Stimulated activated memory B cell treated with anti-CD40 and anti-IgM and Interleukin-4, amounts not matched to agents 10 μg/mL and 1 μg/mL and 100 μg/mL, for 72 hours (primary cell): ENCODE results near the gene GREM1.
A peak's percentile ranks its signal among the peaks of the same experiment; 100 is the strongest.

Source experiments
- ATAC-seq: fragments of 150-1000 bp; cut with Tn5 transposase; 2 replicates; pipeline ENCODE4 v1.10.0; 2021
- H3K27ac Mint-ChIP-seq: one replicate; pipeline ENCODE4 v1.8.0; 2022; ENCODE audit warnings: mild to moderate bottlenecking, mixed read lengths
- H3K27me3 Mint-ChIP-seq: one replicate; pipeline ENCODE4 v1.8.0; 2022; ENCODE audit warnings: mixed read lengths
- H3K36me3 Mint-ChIP-seq: one replicate; pipeline ENCODE4 v1.8.0; 2022; ENCODE audit warnings: mixed read lengths
- H3K4me1 Mint-ChIP-seq: one replicate; pipeline ENCODE4 v1.8.0; 2022; ENCODE audit warnings: mixed read lengths
- H3K4me3 Mint-ChIP-seq: one replicate; pipeline ENCODE4 v1.8.0; 2022; ENCODE audit warnings: mild to moderate bottlenecking, moderate library complexity, mixed read lengths
- H3K9me3 Mint-ChIP-seq: one replicate; pipeline ENCODE4 v1.8.0; 2022; ENCODE audit warnings: mixed read lengths

GREM1 gene

DNA sequence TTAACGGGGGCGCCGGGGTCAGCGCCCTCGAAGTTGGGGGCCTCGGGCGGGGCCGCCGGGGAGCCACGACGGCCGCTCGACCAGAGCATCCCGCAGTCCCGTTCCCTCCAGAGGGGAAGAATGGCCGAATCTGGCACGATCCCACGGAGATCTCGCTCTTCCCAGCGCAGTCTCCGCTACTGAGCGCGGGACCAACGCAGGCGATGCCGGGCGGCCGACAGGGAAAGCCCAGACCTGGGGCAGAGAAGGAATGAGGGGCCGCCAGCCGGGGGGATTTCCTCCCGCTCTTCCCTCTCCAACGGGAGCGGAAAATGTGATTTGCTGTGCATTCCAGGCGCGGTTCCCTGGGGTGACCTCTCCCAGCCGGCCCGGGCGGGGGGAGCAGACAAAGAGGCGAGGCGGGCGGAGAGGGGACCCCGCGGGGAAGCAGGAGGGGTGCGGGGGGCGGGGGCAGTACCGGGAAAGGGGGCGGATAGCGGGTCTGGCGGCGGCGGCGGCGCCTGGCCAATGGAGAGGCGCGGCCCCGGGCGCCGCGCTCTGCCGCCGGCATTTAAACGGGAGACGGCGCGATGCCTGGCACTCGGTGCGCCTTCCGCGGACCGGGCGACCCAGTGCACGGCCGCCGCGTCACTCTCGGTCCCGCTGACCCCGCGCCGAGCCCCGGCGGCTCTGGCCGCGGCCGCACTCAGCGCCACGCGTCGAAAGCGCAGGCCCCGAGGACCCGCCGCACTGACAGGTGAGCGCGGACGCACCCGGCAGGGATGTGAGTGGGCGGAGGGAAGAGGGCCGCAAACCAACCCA lies at the start of gene GREM1:
TSS of gene GREM1 (plus strand) at position 579 of the 801 bp plus-strand sequence. CDS start 12,687 bp downstream, outside the sequence.
- Mint-ChIP-seq H3K4me1 (peaks cover 26% of the 10 kb centered on the region), H3K9me3 (no peaks in the 10 kb centered on the region), H3K36me3 (no peaks in the 10 kb centered on the region), H3K27me3 (peaks cover 76% of the 10 kb centered on the region), H3K4me3 (peak within 1 kb of the TSS; percentile 54), H3K27ac (no peak within 1 kb of the TSS)
- peak; percentile 22 for ATAC-seq

DNA sequence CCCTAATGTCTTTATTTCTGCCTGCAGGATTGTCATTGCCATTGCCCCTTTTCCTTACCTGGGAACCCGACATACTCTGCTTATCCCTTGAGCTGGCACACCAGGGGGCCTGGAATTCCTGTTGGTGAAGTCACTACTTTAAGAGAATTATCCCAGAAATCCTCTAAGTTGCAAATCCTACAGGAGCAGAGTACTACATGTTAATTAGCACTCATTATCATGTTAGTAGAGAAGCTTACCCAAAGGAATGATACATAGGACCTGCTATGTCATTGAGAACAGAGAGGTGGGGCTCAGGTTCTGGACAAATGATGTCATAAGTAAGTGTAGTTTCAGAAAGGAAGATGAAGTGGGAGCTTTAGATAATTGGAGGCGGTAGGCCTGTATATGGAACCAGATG lies 48.9 kb upstream of the GREM1 start:
- no peak overlapping the region for H3K27ac Mint-ChIP-seq
- no peaks in the 10 kb centered on the region for H3K4me1 Mint-ChIP-seq
- ATAC-seq: no peak
- no peak overlapping the region for H3K4me3 Mint-ChIP-seq
- H3K36me3 Mint-ChIP-seq: no peaks in the 10 kb centered on the region
- peaks cover 8% of the 10 kb centered on the region for H3K27me3 Mint-ChIP-seq
- no peaks in the 10 kb centered on the region for H3K9me3 Mint-ChIP-seq

DNA sequence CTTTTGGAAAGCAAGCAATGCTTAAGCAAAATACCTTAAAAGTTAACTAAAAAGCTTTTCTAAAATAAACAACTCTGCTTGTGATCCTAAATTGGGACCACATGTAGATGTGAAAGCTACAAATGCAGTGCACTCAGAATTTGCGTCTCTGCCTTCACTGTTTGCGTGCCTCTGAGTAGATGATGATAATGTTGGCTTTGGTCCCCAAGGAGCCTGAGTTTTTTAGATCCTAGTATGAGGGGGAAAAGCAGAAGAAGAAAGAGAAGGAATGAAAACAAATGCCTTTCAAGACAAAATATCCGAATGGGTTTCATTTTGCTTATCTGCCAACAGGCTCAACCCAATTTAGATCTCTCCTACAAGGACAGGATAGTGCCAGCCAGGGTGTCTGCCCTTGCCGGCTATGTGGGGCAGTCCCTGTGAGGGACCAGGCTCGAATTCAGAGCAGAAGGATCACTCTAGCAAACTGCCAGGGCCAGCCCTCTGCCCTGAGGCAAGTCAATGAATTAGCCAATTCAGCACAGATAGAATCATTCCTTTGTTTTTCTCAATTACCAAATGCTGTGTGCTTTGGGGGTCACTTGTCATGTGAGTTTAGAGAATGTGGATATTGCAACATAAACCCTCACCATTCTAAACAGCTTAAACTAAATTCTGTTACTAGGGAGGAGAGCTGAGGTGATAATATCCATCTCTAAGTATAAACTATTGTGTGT lies 47.8 kb upstream of the GREM1 start:
- Mint-ChIP-seq H3K27me3 (peaks cover 8% of the 10 kb centered on the region), H3K4me1 (no peaks in the 10 kb centered on the region), H3K4me3 (no peak overlapping the region), H3K36me3 (no peaks in the 10 kb centered on the region), H3K9me3 (no peaks in the 10 kb centered on the region), H3K27ac (no peak overlapping the region)
- ATAC-seq: no peak

DNA sequence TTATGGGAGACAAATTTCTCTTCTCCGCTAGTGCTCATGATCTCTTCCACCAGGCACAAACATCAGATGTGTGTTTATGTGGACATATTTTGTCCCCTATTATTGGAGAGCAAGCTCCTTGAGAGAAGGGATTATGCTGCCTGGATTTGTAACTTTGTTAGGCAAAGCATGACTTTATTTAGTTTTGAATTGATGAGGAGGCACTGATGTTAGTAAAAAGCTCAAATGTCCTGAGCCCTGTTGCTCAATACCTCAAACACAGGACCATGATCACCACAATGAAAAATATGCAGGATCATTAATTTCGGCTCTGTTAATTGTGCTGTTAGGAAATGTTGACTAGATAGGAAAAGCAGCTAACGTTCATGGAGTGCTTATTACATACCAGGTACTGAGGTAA lies 47.2 kb upstream of the GREM1 start:
- no peaks in the 10 kb centered on the region for H3K4me1 Mint-ChIP-seq

DNA sequence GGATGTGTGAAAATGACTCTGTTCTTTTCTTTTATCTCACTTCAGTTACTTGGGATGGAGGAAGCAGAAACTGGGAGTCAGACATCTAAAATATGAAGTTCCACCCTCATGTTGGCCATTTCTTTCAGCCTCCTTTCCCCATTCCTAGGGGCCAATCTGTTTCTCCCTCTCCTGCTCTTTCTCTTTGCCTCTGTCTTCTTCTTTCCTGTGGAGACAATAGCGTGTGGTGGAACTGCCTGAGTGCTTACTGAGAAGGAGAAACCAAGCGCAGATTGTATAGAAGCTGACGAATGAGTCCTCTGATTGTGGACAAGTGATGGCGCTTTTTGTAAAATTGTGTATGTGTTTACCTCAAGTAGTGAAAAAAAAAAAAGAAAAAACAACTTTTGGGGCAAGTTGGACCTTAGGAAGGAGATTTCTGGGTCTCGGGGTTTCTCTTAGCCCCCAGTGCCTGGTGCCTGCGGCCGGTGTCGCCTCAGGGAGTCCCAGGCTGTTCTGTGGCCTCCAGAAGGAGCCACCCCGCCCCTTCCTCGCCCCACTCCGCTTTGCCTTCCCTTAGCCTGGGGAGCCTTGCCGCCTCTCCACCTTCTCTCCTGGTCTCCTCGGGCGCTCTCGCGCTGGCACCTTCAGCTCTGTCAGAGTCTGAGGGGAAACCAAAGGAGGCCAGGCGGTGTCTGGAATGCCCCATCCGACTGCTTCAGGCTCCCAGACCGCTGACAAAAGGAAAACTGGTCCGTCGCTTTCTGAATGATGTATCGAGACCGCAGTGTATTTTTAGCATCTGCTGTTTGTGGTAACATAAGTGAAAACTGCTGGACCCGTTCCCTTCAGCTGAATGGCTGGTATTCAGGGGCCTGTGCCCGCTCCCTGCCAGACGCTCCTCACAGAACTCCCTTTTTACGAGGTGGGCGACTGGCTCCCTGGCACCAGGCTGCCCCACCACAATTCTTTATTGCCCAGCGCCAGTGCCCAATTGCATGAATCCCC lies 46.2 kb upstream of the GREM1 start:
- Mint-ChIP-seq H3K9me3 (no peaks in the 10 kb centered on the region), H3K27me3 (peaks cover 8% of the 10 kb centered on the region), H3K4me1 (no peaks in the 10 kb centered on the region), H3K36me3 (no peaks in the 10 kb centered on the region), H3K4me3 (no peak overlapping the region), H3K27ac (no peak overlapping the region)
- no peak for ATAC-seq

More for the DNA sequence above, 47.2 kb upstream of the GREM1 start:
- H3K27ac Mint-ChIP-seq: no peak overlapping the region
- H3K4me3 Mint-ChIP-seq: no peak overlapping the region
- H3K36me3 Mint-ChIP-seq: no peaks in the 10 kb centered on the region
- no peak for ATAC-seq
- peaks cover 8% of the 10 kb centered on the region for H3K27me3 Mint-ChIP-seq
- no peaks in the 10 kb centered on the region for H3K9me3 Mint-ChIP-seq

DNA sequence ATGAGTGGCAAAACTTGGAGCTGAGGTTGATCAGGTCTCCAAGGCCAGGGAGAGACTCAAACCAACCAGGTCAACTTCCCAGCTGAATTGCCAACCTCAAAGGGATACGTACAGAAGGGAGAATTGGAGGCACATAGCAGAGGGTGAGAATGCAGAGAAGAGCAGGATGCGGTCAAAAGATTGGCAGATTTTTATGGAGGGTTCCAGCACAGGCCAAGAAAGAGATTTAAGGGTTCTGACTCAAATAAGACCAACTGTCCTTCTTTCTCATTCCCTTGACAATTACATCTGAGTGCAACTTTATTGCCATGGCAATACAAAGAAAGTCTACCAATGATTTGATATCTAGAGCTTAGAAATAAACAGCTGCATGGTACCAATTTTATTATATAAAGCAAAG lies 43.1 kb upstream of the GREM1 start:
- Mint-ChIP-seq H3K4me3 (no peak overlapping the region), H3K36me3 (no peaks in the 10 kb centered on the region), H3K27ac (no peak overlapping the region), H3K9me3 (no peaks in the 10 kb centered on the region), H3K4me1 (no peaks in the 10 kb centered on the region), H3K27me3 (peaks cover 8% of the 10 kb centered on the region)
- ATAC-seq: no peak

DNA sequence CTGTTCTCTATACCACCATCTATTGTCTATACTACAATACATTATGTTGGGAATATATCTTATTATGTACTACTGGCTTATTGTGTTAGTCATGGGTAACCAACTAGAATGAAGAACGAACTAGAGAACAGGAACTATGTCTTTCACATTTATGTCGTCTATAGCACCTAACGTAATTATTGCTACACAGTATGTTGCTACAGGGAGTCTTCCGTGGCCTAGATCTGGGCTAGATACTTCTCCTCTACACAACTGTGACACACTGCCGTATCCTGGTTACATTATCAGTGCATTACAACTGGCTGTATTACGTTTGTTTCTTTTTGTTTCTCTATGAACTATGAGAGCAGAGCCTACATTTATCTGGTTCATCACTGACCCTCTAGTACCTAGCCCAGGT lies 42.3 kb upstream of the GREM1 start:
- H3K27me3 Mint-ChIP-seq: peaks cover 8% of the 10 kb centered on the region
- no peaks in the 10 kb centered on the region for H3K4me1 Mint-ChIP-seq
- H3K27ac Mint-ChIP-seq: no peak overlapping the region
- H3K4me3 Mint-ChIP-seq: no peak overlapping the region
- no peak for ATAC-seq
- H3K36me3 Mint-ChIP-seq: no peaks in the 10 kb centered on the region
- no peaks in the 10 kb centered on the region for H3K9me3 Mint-ChIP-seq

DNA sequence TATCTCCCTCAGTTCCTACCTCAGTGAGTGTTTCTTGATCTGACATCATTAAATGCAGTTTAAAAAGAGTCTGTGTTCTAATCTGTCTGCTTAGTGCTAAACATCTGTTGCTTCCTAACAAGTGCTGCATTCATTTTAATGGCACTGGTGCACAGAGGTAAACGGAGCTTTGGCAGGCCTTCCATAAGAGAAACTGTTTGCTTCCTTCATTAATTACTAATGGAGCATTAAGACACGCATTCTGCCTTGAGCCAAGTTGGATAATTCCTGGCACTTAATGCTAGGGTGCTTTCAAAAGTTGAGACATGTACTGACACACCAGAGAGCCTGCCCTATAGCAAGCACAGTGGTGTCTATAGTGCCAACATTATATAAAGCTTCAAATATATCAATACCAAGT lies 41.6 kb upstream of the GREM1 start:
- no peak overlapping the region for H3K27ac Mint-ChIP-seq
- no peak for ATAC-seq
- H3K27me3 Mint-ChIP-seq: peaks cover 8% of the 10 kb centered on the region
- H3K36me3 Mint-ChIP-seq: no peaks in the 10 kb centered on the region
- no peaks in the 10 kb centered on the region for H3K4me1 Mint-ChIP-seq
- H3K9me3 Mint-ChIP-seq: no peaks in the 10 kb centered on the region
- H3K4me3 Mint-ChIP-seq: no peak overlapping the region

DNA sequence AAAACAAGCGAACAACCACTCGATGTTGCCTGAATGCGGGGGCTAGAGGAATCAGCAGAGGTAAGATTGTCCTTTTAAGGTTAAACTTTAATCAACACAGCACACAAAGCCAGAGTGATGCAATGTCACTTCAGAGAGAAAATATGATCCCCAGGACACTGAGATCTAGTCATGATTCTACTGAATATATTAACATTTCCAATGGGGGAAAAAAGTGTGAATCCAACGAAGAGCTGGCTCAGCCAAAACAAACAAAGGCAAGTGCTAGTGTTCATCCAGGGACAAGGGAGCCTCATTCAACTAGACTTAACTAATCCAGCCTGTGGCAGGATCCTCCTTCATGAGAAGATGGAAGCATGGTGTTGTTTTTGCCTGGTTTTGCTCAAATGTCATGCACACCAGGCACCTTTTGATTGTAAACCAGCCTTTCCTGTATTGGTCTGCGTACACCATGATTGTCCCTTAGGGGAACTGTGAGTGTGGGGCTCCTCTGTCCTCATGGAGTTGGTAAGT lies 40.5 kb upstream of the GREM1 start:
- Mint-ChIP-seq H3K27ac (no peak overlapping the region), H3K4me3 (no peak overlapping the region), H3K4me1 (no peaks in the 10 kb centered on the region), H3K9me3 (no peaks in the 10 kb centered on the region), H3K36me3 (no peaks in the 10 kb centered on the region), H3K27me3 (peaks cover 2% of the 10 kb centered on the region)
- ATAC-seq: no peak

DNA sequence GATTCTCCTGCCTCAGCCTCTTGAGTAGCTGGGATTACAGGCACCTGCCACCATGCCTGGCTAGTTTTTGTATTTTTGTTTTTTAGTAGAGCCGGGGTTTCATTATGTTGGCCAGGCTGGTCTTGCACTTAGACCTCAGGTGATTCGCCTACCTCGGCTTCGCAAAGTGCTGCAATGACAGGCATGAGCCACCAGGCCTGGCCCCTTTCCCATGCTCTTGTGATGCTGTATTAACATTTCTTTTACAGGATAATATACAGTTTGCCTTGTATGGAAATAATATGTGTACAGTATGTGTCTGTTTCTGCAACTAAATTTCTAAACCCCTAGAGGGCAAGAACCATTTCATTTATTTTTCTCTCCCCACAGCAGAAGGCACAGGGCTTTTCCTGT lies 38.5 kb upstream of the GREM1 start:
- H3K4me3 Mint-ChIP-seq: no peak overlapping the region

DNA sequence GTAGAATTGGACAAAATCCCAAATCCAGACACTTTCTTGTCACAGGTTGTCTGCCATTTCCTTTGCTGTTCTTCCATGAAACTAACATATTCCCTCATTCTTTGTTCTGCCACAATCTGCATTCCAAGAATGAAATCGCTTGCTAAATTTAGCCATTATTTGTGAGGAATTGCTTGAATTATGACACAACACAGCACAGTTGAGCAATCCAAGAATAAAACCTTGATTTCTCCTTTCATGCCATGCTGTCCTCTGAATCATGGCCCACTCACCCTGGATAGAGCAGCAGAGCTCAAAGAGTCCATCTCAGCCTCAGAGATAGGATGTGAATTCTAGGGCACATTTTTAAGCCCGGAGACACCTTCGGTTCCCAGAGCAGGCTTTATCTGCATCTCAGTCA lies 35.2 kb upstream of the GREM1 start:
- Mint-ChIP-seq H3K4me3 (no peak overlapping the region), H3K27me3 (no peaks in the 10 kb centered on the region), H3K27ac (no peak overlapping the region), H3K36me3 (no peaks in the 10 kb centered on the region), H3K4me1 (no peaks in the 10 kb centered on the region), H3K9me3 (peaks cover 6% of the 10 kb centered on the region)
- ATAC-seq: no peak

More for the DNA sequence above, 38.5 kb upstream of the GREM1 start:
- Mint-ChIP-seq H3K9me3 (no peaks in the 10 kb centered on the region), H3K4me1 (no peaks in the 10 kb centered on the region), H3K27ac (no peak overlapping the region), H3K36me3 (no peaks in the 10 kb centered on the region), H3K27me3 (no peaks in the 10 kb centered on the region)
- no peak for ATAC-seq

DNA sequence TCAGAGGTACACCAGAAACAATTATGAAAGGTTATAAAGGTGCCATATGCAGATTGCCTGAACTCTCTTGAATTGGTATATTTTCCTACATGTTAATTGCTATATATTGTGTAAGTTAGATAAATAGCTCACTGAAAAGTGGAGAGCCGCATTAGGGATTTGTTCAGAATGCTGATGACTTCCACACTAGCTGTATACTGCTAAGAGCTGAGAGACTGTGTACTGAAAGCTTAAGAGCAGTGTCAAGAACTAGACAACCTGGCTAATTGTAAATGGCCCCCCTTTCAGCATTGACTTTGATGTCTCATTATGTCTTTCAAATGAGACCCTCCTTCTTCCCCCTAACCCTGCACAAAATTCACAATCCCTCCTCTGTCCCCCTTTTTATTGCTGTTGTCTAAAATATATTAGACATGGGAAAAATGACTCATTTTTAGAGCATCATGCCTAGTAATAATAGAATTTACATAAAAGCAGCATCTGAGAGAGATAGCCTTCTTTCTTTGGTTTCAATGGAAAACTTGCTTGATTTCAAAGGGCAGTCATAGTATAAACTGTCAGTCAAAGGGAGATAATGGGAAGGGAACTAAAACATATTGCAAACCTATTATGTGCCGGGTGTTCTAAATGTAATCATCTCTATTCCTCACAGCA lies 34.7 kb upstream of the GREM1 start:
- H3K27me3 Mint-ChIP-seq: no peaks in the 10 kb centered on the region
- H3K4me1 Mint-ChIP-seq: no peaks in the 10 kb centered on the region
- H3K9me3 Mint-ChIP-seq: peaks cover 6% of the 10 kb centered on the region
- no peak overlapping the region for H3K4me3 Mint-ChIP-seq
- ATAC-seq: no peak
- no peak overlapping the region for H3K27ac Mint-ChIP-seq
- no peaks in the 10 kb centered on the region for H3K36me3 Mint-ChIP-seq

DNA sequence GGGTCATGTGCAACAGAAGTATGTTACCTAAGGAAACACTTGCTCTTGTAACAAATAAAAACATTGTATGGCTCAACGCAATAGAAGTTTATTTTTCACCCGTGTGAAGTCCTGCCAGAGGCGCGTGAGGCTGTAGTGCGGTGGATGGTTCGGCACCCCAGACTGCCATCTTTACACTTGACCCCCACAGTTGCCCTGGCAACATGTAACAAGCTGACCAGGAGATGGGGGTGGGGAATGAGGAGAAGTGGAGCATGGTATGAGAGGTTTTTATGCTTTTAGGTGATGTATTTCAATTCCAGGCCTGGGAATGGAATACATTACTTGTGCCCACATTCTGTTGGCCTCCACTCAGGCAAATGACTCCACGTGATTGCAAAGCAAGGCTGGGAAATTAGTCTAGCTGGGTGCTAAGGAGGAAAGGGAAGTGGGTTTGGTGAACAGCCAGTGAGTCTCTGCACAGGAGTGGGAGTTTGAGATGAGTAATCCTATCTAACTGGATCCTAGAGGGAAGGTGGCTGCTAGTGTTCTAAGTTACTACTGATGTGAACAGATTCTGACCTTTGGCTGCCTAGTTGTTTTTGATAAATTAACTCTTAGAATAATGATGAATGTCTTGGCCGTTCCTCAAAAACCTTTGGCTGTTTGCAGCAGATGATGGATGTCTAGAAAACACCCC lies 33.8 kb upstream of the GREM1 start:
- H3K27me3 Mint-ChIP-seq: no peaks in the 10 kb centered on the region
- H3K4me3 Mint-ChIP-seq: no peak overlapping the region
- no peaks in the 10 kb centered on the region for H3K36me3 Mint-ChIP-seq
- no peak overlapping the region for H3K27ac Mint-ChIP-seq
- peaks cover 6% of the 10 kb centered on the region for H3K9me3 Mint-ChIP-seq
- ATAC-seq: no peak
- H3K4me1 Mint-ChIP-seq: no peaks in the 10 kb centered on the region

DNA sequence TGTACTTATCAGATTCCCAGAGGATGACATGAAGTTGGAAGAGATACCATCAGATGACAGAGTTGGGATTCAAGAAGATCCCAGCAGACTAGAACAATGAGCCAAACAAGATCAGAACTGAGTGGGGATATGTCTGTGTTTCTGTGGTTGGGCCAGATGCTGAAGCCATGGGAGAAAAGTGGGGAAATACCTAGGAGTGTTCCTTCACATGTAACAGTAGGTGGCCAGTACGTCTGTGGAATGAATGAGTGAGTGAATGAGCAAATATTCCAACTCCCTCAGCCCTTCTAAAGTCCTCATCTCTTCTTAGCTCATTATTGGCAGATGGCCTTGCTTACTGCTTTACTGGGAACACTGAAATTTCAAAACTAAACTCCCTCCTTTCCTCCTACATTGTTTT lies 32.2 kb upstream of the GREM1 start:
- Mint-ChIP-seq H3K36me3 (no peaks in the 10 kb centered on the region), H3K9me3 (peaks cover 6% of the 10 kb centered on the region), H3K4me1 (no peaks in the 10 kb centered on the region), H3K27me3 (no peaks in the 10 kb centered on the region), H3K4me3 (no peak overlapping the region), H3K27ac (no peak overlapping the region)
- ATAC-seq: no peak
